OCI-LY3 (cell line): ENCODE measurements around the gene ADARB1.

Experiments
- EZH2phosphoT487 ChIP-seq: fragments of 200-600 bp; shearing (Covaris generic); IDR thresholded peaks from 2 replicates; pipeline ENCODE4 v1.6.1; 2018; ENCODE audit warnings: antibody characterized with exemption, mixed run types, low read depth
- TF ChIP-seq, protein P1 (sequence below): fragments of 200-600, 300-600 bp; sonication (generic); IDR thresholded peaks from 2 replicates; pipeline ENCODE4 v1.5.1; 2014; ENCODE audit warnings: antibody characterized with exemption, low read length, low read depth

GRCh38 chr21:45269861-45270260 is 195.5 kb downstream of the ADARB1 start:
- TF ChIP-seq, protein P1, sequence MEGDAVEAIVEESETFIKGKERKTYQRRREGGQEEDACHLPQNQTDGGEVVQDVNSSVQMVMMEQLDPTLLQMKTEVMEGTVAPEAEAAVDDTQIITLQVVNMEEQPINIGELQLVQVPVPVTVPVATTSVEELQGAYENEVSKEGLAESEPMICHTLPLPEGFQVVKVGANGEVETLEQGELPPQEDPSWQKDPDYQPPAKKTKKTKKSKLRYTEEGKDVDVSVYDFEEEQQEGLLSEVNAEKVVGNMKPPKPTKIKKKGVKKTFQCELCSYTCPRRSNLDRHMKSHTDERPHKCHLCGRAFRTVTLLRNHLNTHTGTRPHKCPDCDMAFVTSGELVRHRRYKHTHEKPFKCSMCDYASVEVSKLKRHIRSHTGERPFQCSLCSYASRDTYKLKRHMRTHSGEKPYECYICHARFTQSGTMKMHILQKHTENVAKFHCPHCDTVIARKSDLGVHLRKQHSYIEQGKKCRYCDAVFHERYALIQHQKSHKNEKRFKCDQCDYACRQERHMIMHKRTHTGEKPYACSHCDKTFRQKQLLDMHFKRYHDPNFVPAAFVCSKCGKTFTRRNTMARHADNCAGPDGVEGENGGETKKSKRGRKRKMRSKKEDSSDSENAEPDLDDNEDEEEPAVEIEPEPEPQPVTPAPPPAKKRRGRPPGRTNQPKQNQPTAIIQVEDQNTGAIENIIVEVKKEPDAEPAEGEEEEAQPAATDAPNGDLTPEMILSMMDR = no peak
- no peak for TF ChIP-seq EZH2phosphoT487
